Mesendoderm (in vitro differentiated cells): ENCODE data around the gene CGRRF1. TPM values are rescaled to one million over a fixed set of nuclear protein-coding genes. Genes with fewer than 3 reads are reported as not detected.

Source experiments
- DNase-seq: peaks from one replicate; pipeline ENCODE4 v3.0.0; 2013
- H2AK5ac ChIP-seq: 2 replicates; pipeline ENCODE4 v1.6.1; 2013; ENCODE audit warnings: low read length, inconsistent platforms
- H2BK120ac ChIP-seq: 2 replicates; pipeline ENCODE4 v1.6.1; 2013; ENCODE audit warnings: low read depth, mild to moderate bottlenecking, low read length, moderate library complexity, mixed read lengths
- H2BK15ac ChIP-seq: replicated peaks from 2 replicates; pipeline ENCODE4 v1.6.1; 2013; ENCODE audit warnings: low read depth, mild to moderate bottlenecking, moderate library complexity
- H2BK5ac ChIP-seq: 2 replicates; pipeline ENCODE4 v1.6.1; 2013; ENCODE audit warnings: low read length, inconsistent platforms
- H3K18ac ChIP-seq: 2 replicates; pipeline ENCODE4 v1.6.1; 2013; ENCODE audit warnings: mild to moderate bottlenecking, low read length, mixed read lengths
- H3K23ac ChIP-seq: one replicate; pipeline ENCODE4 v1.6.1; 2013; ENCODE audit warnings: low read length
- H3K27ac ChIP-seq: 2 replicates; pipeline ENCODE4 v1.5.1; 2013; ENCODE audit warnings: low read depth, mild to moderate bottlenecking, inconsistent platforms, low read length, moderate library complexity
- H3K27me3 ChIP-seq: 2 replicates; pipeline ENCODE4 v1.6.1; 2013; ENCODE audit warnings: low read length, control low read depth, mild to moderate bottlenecking, inconsistent platforms; ENCODE audit not compliant: insufficient read depth, poor library complexity
- H3K36me3 ChIP-seq: 2 replicates; pipeline ENCODE4 v1.6.1; 2013; ENCODE audit warnings: low read length, inconsistent platforms; ENCODE audit not compliant: control insufficient read depth, insufficient read depth
- H3K4ac ChIP-seq: one replicate; pipeline ENCODE4 v1.6.1; 2013; ENCODE audit warnings: low read depth, mild to moderate bottlenecking, low read length, moderate library complexity
- H3K4me1 ChIP-seq: 2 replicates; pipeline ENCODE4 v1.6.1; 2013; ENCODE audit warnings: low read depth, low read length, inconsistent platforms; ENCODE audit not compliant: control insufficient read depth
- H3K4me2 ChIP-seq: 2 replicates; pipeline ENCODE4 v1.6.1; 2013; ENCODE audit warnings: low read length
- H3K4me3 ChIP-seq: 2 replicates; pipeline ENCODE4 v1.5.1; 2013; ENCODE audit warnings: mild to moderate bottlenecking, low read length
- H3K56ac ChIP-seq: one replicate; pipeline ENCODE4 v1.6.1; 2013; ENCODE audit warnings: low read length
- H3K79me1 ChIP-seq: 2 replicates; pipeline ENCODE4 v1.6.1; 2013; ENCODE audit warnings: low read length, inconsistent platforms
- H3K79me2 ChIP-seq: 2 replicates; pipeline ENCODE4 v1.6.1; 2013; ENCODE audit warnings: mild to moderate bottlenecking, low read length; ENCODE audit not compliant: control insufficient read depth, insufficient read depth
- H3K9ac ChIP-seq: 2 replicates; pipeline ENCODE4 v1.6.1; 2013; ENCODE audit warnings: low read length, inconsistent platforms
- H4K5ac ChIP-seq: one replicate; pipeline ENCODE4 v1.6.1; 2013; ENCODE audit warnings: low read length
- H4K8ac ChIP-seq: one replicate; pipeline ENCODE4 v1.6.1; 2013; ENCODE audit warnings: low read depth, mild to moderate bottlenecking, control low read depth, low read length, moderate library complexity
- WGBS: extraction: QIAGEN DNeasy Blood & Tissue Kit; methylation state at CpG from one replicate; pipeline ENCODE4 v1.1.7; 2013; ENCODE audit warnings: low lambda C conversion rate, missing lambda C conversion rate; ENCODE audit not compliant: insufficient coverage; ENCODE audit errors: extremely low coverage; 5-methylcytosine and 5-hydroxymethylcytosine counted together
- polyA plus RNA-seq, 2 experiments: library from polyadenylated mRNA; stranded (reverse); fragments of 200-250 nt; gene quantifications; one replicate each; pipeline ENCODE4 v1.2.3, GENCODE V29; 2013

Gene CGRRF1, protein sequence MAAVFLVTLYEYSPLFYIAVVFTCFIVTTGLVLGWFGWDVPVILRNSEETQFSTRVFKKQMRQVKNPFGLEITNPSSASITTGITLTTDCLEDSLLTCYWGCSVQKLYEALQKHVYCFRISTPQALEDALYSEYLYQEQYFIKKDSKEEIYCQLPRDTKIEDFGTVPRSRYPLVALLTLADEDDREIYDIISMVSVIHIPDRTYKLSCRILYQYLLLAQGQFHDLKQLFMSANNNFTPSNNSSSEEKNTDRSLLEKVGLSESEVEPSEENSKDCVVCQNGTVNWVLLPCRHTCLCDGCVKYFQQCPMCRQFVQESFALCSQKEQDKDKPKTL
- polyA plus RNA-seq (2013, experiment 1 of 2), result 16.5 TPM
- polyA plus RNA-seq (2013, experiment 2 of 2), result 16.1 TPM

GRCh38 chr14:54509546-54510501, at the start of gene CGRRF1:
CGRRF1 (plus strand) TSS chr14:54509906; CDS start chr14:54509960, 54 bp downstream.
- Histone ChIP-seq H4K8ac (peak within 1 kb of the TSS; percentile 70), H3K23ac (no peak within 1 kb of the TSS), H3K4ac (peak within 1 kb of the TSS; percentile 26), H3K27ac (no peak within 1 kb of the TSS), H4K5ac (no peak within 1 kb of the TSS), H3K36me3 (no peaks in the 10 kb centered on the region), H3K4me3 (peak within 1 kb of the TSS; percentile 65), H2BK120ac (no peak within 1 kb of the TSS), H3K18ac (peak within 1 kb of the TSS; percentile 24), H3K4me1 (peaks cover 5% of the 10 kb centered on the region), H2BK15ac (no peak within 1 kb of the TSS), H2BK5ac (no peak within 1 kb of the TSS), H3K27me3 (no peaks in the 10 kb centered on the region), H3K9ac (peak within 1 kb of the TSS; percentile 75), H3K4me2 (peak within 1 kb of the TSS; percentile 87), H3K56ac (peak within 1 kb of the TSS; percentile 88), H3K79me2 (peaks cover 28% of the 10 kb centered on the region), H2AK5ac (no peak within 1 kb of the TSS), H3K79me1 (peaks cover 19% of the 10 kb centered on the region)
- WGBS, result no CpG with 5 or more reads among the region's 66 CpGs
- peak; percentile 99 for DNase-seq

DNA sequence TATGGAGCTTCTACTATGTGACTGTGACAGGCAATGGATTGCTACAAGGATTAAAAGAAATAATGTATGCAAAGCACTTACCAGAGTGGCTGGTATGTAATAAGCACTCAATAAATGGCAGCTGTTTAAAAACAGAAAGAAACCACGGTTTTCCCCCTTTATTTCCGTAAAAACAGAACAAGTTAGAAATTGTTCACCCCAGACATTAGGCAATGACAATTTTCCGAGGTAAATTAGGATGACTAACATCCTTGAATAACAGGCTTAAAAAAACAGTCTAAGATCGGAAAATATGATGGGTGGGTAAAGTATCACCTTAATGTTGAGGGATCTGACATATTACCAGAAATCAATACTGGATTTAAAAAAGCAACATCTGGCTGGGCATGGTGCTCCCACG, 47.7 kb upstream of the CGRRF1 start:
- Histone ChIP-seq H3K27ac (no peak overlapping the region), H3K9ac (no peak overlapping the region), H4K8ac (no peak overlapping the region), H2AK5ac (no peak overlapping the region), H2BK15ac (no peak overlapping the region), H3K27me3 (no peaks in the 10 kb centered on the region), H3K4ac (no peak overlapping the region), H4K5ac (no peak overlapping the region), H2BK5ac (no peak overlapping the region), H3K79me2 (no peaks in the 10 kb centered on the region), H3K23ac (no peak overlapping the region), H2BK120ac (no peak overlapping the region), H3K56ac (no peak overlapping the region), H3K4me1 (no peaks in the 10 kb centered on the region), H3K4me3 (no peak overlapping the region), H3K79me1 (no peaks in the 10 kb centered on the region), H3K36me3 (no peaks in the 10 kb centered on the region), H3K18ac (no peak overlapping the region), H3K4me2 (no peak overlapping the region)
- DNase-seq, result no peak
- WGBS, result no CpG with 5 or more reads among the region's 5 CpGs

DNA sequence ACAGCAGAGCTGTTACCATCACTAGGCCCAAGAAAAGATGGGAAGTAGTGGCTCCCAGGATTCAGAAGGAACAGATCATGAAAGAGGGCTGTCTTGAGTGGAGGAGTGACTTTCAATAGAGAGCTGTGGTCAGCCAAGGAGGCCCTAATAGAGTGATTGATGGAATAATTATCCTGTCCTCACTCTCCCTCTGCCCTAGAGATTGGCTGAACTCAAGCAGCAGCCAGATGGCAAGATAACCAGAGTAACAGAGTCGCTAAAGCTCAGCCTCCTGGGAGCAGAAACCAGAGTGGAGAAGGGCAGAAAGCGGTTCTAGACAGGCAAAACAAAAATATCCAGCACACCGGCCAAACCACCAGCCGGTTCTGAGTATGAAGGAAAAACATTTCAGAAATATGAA, 44.1 kb upstream of the CGRRF1 start:
- no peak overlapping the region for H3K4me2 ChIP-seq
- no peak overlapping the region for H2BK15ac ChIP-seq
- no peak overlapping the region for H2AK5ac ChIP-seq
- H3K27ac ChIP-seq, result no peak overlapping the region
- no peaks in the 10 kb centered on the region for H3K4me1 ChIP-seq
- H4K8ac ChIP-seq, result no peak overlapping the region
- no peak overlapping the region for H4K5ac ChIP-seq
- no peak overlapping the region for H3K56ac ChIP-seq
- no peaks in the 10 kb centered on the region for H3K36me3 ChIP-seq
- WGBS, result no CpG with 5 or more reads among the region's 4 CpGs
- no peaks in the 10 kb centered on the region for H3K79me2 ChIP-seq
- H3K9ac ChIP-seq, result no peak overlapping the region
- no peak overlapping the region for H3K23ac ChIP-seq
- no peak overlapping the region for H3K4ac ChIP-seq
- no peak overlapping the region for H3K18ac ChIP-seq
- H3K79me1 ChIP-seq, result no peaks in the 10 kb centered on the region
- no peak overlapping the region for H2BK5ac ChIP-seq
- H3K4me3 ChIP-seq, result no peak overlapping the region
- H3K27me3 ChIP-seq, result no peaks in the 10 kb centered on the region
- no peak for DNase-seq
- H2BK120ac ChIP-seq, result no peak overlapping the region

DNA sequence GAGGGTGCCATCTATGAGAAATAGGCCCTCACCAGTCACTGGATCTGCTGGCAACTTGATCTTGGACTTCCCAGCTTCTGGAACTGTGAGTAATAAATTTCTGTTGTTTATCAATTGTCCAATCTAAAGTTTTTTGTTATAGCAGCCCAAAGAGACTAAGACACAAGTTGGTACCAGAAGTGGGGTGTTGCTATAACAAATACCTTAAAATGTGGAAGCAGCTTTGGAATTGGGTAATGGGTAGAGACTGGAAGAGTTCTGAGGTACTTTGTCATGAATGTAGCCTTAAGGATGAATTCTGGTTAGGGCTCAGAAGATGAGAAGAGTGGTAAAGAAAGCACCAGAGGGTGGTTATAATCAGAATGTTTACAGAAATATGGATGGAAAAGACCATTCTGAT, 42.4 kb upstream of the CGRRF1 start:
- Histone ChIP-seq H3K36me3 (no peaks in the 10 kb centered on the region), H3K79me1 (no peaks in the 10 kb centered on the region), H2BK5ac (no peak overlapping the region), H2BK120ac (no peak overlapping the region), H3K4me1 (peaks cover 9% of the 10 kb centered on the region), H3K4ac (no peak overlapping the region), H3K23ac (no peak overlapping the region), H4K5ac (no peak overlapping the region), H3K4me2 (no peak overlapping the region), H3K4me3 (no peak overlapping the region), H4K8ac (no peak overlapping the region), H3K79me2 (no peaks in the 10 kb centered on the region), H3K27ac (no peak overlapping the region), H3K56ac (no peak overlapping the region), H2BK15ac (no peak overlapping the region), H3K9ac (no peak overlapping the region), H2AK5ac (no peak overlapping the region), H3K18ac (no peak overlapping the region), H3K27me3 (no peaks in the 10 kb centered on the region)
- no peak for DNase-seq

- Histone ChIP-seq H3K27me3 (no peaks in the 10 kb centered on the region), H3K56ac (no peak overlapping the region), H3K79me1 (no peaks in the 10 kb centered on the region), H3K23ac (no peak overlapping the region), H3K4me1 (peaks cover 16% of the 10 kb centered on the region), H2BK5ac (no peak overlapping the region), H2BK120ac (no peak overlapping the region), H3K18ac (no peak overlapping the region), H3K4me3 (no peak overlapping the region), H2BK15ac (no peak overlapping the region), H3K27ac (no peak overlapping the region), H3K9ac (no peak overlapping the region), H3K4ac (no peak overlapping the region), H2AK5ac (no peak overlapping the region), H3K79me2 (no peaks in the 10 kb centered on the region), H3K4me2 (no peak overlapping the region), H3K36me3 (no peaks in the 10 kb centered on the region), H4K5ac (no peak overlapping the region), H4K8ac (no peak overlapping the region)
- no CpG with 5 or more reads among the region's 4 CpGs for WGBS
- no peak for DNase-seq
Observed at GRCh38 chr14:54470701-54471100, 39.0 kb upstream of the CGRRF1 start.
